ENCODE data around the gene LRFN4. TPM values are rescaled to one million over a fixed set of nuclear protein-coding genes. Genes with fewer than 3 reads are reported as not detected.

Gene LRFN4
- total RNA-seq, 1 donor from 2014 or later = 37.9 TPM

DNA sequence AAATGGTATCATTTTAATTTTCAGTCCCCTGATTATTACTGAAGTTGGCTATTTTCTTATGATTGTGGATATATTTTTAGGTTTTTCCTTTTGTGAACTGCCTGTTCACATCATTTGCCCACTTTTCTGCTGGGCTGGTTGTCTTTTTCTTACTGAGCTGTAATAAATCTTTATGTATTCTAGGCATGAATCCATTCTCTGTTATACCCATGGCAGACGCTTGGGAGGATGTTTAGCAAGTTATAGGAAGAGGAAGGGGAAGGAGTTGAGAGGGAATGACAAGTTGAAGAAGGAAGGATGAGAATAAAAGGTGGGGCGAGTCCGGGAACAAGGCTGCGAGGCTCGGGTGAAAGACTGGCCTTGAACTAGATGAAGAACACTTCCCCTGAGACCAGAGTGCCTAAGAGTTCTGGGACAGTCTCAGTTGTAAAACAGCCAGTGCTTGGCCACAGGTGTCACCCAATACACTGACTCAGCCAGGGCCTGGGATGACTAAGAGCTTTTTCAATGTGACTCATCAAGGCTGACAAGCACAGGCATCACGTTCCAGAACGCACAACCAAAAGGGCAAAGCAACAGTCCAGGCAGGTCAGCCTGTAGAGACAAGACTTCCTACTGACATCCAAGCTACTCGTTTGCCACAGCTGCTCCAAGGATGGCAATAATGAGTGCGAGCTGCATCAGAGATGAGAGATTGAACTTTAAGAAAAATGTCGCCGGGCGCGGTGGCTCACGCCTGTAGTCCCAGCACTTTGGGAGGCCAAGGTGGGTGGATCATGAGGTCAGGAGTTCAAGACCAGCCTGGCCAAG, 35.2 kb downstream of the LRFN4 start:
- H3K4me3 ChIP-seq (ENCODE audit: low read depth, low read length) = no peak overlapping the region
- TF ChIP-seq, protein P1, sequence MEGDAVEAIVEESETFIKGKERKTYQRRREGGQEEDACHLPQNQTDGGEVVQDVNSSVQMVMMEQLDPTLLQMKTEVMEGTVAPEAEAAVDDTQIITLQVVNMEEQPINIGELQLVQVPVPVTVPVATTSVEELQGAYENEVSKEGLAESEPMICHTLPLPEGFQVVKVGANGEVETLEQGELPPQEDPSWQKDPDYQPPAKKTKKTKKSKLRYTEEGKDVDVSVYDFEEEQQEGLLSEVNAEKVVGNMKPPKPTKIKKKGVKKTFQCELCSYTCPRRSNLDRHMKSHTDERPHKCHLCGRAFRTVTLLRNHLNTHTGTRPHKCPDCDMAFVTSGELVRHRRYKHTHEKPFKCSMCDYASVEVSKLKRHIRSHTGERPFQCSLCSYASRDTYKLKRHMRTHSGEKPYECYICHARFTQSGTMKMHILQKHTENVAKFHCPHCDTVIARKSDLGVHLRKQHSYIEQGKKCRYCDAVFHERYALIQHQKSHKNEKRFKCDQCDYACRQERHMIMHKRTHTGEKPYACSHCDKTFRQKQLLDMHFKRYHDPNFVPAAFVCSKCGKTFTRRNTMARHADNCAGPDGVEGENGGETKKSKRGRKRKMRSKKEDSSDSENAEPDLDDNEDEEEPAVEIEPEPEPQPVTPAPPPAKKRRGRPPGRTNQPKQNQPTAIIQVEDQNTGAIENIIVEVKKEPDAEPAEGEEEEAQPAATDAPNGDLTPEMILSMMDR (conservative IDR thresholded peaks at IDR 0.05; ENCODE audit: low read depth, low read length) = peak; percentile 15
- peak; percentile 85 for DNase-seq (ENCODE audit: low read depth)

DNA sequence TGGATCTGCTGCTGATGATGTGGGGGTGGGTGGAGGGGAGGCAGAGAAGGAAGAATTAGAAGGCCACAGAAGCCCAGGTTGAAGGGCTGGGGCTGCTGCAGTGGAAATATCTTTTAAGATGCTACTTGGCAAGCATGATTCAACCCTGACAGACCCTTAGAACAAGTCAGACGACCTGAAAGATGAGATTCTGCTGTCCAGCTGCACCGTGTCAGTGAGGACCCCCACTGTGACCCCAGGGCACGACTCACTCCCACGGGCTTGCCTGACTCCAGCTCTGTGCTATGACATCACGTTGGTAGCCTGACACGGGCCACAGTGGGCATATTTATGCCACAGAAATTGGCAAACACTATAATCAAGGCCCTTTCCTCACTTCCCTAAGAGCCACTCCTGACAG, 36.0 kb downstream of the LRFN4 start:
- no peak overlapping the region for H3K4me3 ChIP-seq (ENCODE audit: low read depth, low read length)
- TF ChIP-seq, protein P1 (conservative IDR thresholded peaks at IDR 0.05; ENCODE audit: low read depth, low read length) = no peak

DNA sequence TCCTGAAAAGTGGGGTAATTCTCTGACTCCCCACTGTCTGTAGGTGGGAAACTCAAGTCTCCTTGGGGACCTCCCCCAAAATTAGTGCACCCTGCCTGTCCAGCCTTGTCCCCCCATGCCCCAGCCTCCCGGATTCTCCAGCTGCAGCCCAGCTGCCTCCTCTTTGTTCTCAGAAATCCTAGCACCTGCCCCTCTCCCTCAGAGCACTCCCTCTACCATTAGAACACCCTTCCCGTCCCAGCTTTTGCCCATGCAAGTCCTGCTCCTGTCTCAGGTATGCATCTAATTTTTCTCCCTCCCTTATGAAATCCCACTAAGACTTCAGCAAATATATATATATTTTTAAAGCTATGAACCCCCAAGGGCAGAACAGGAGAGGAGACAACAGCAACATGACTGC, 37.3 kb downstream of the LRFN4 start:
- no peak for DNase-seq (ENCODE audit: low read depth)
- no peak overlapping the region for H3K4me3 ChIP-seq (ENCODE audit: low read depth, low read length)
- TF ChIP-seq, protein P1 (conservative IDR thresholded peaks at IDR 0.05; ENCODE audit: low read depth, low read length) = no peak

More for the DNA sequence above, 36.0 kb downstream of the LRFN4 start:
- no peak for DNase-seq (ENCODE audit: low read depth)

DNA sequence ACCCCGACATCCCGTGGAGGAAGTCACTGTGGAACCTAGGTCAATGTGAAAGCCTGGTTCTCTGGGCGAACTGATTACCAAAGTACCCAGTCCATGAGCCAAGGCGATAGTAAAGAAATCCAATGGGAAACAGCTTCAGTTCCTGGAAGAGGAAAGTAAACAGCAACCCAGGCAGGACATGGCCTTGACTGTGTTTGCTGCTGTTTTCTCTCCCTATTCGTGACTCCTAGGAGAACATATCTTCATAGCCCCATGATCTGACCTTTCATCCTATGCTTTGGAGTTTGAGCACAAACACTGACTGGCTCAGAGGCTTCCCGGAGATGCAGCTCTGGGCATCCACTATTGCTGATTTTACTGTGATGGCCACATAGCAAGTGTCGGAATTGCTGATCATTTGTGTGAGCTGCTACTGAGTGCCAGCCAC, 45.1 kb downstream of the LRFN4 start:
- TF ChIP-seq, protein P1 (conservative IDR thresholded peaks at IDR 0.05; ENCODE audit: low read depth, low read length) = no peak
- no peak for DNase-seq (ENCODE audit: low read depth)
- H3K4me3 ChIP-seq (ENCODE audit: low read depth, low read length) = no peak overlapping the region

DNA sequence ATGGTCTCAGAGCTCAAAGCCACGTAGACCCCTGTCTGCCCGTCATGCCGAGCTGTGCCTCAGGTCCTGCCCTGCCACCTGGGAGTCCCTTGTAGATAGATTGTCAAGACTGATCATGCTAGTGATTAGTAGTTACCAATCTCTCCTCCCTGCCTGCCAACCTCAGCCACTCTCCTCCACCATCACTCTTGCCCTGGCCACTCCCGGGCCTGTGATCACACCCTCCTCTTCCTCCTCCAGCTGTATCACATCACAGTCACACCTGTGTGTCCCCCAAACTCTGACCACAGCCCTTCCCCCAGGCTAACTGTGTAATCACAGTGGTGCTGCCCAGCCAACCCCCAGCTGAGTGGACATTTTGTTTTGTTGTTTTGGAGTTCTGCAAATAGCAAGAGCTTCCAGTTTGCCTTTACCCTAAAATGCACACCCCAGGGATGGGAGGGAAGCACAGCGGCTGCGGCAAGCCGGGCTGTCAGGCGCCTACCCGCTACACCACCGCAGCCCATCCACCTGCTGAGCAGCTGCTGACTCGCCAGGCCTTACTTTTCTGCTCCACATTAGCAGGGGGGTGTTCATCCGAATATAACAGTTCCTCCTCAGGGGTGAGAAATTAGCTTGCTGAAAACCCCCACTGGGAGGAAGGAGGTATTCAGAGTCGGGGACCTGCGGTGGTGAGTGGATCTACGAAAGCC, 45.8 kb downstream of the LRFN4 start:
- TF ChIP-seq, protein P1 (conservative IDR thresholded peaks at IDR 0.05; ENCODE audit: low read depth, low read length) = no peak
- no peak overlapping the region for H3K4me3 ChIP-seq (ENCODE audit: low read depth, low read length)
- no peak for DNase-seq (ENCODE audit: low read depth)

DNA sequence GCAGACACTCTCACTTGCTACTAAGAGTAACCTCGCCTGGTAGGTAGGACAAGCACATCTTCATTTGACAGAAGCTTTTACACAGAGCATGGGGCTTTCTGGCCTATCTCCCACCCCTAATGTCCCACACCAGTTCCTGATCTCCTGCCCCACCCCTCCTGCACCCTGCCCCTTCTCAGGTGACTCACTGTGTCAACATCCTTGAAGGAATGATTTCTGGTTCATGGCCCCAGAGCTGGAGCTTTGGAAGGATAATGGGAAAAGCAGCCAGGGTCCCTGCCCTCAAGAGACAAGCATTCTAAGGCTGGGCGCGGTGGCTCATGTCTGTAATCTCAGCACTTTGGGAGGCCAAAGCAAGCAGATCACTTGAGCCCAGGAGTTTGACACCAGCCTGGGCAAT, 47.2 kb downstream of the LRFN4 start:
- no peak overlapping the region for H3K4me3 ChIP-seq (ENCODE audit: low read depth, low read length)
- TF ChIP-seq, protein P1 (conservative IDR thresholded peaks at IDR 0.05; ENCODE audit: low read depth, low read length) = no peak
- no peak for DNase-seq (ENCODE audit: low read depth)
